GM20431 (cell line): Measurements from ENCODE around the gene INPP4A.
"Not testable (repeated sequence)": the region's sequence is repeated elsewhere in the genome, so short reads cannot be mapped to it uniquely, and the experiment has no call there.

ENCODE experiments used
- in situ Hi-C: fragments of 300-500 bp; cut with MseI, MboI; formaldehyde crosslinking; loops from one replicate; pipeline ENCODE4 v1.15.0; 2020; ENCODE audit warnings: low sequenced_read_pairs; ENCODE audit not compliant: unreplicated experiment

Gene INPP4A

DNA sequence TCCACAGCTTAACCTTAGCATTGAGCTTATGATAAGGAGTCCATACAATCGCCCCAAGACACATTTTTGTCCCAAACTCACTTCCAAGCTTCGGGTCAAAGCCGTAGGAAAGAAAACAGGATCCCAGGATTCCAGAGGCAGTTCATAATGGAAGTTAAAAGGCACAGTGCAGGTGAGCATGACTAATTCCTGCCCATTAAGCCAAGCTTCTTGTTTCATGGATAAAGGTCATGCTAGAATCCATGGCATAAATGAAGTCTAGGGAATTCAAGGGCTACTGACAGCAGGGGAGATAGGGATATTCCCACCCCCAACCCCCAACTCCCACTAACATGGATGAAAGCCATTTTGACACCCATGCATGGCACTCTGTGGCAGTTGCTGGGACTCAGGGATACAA is 10.2 kb upstream of the INPP4A start:
- in situ Hi-C loops, result no loop called here

DNA sequence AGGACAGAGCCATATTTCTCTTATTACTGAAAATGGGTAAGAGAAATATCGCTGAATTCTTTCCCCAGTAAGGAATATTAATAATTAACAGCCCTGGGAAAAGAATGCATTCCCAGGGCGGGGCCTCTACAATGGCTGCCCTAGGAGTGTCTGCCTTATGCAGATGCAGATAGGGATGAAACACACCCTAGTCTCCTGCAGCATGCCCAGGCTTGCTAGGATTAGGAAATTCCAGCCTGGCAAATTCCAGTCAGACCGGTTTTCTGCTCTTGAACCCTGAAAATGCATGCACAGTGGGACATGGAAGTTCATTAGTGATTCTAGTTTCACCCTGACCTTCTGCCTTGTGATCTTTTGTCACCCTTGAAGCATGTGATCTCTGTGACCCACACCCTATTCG is 9.0 kb upstream of the INPP4A start:
- in situ Hi-C loops, result not testable (repeated sequence)

DNA sequence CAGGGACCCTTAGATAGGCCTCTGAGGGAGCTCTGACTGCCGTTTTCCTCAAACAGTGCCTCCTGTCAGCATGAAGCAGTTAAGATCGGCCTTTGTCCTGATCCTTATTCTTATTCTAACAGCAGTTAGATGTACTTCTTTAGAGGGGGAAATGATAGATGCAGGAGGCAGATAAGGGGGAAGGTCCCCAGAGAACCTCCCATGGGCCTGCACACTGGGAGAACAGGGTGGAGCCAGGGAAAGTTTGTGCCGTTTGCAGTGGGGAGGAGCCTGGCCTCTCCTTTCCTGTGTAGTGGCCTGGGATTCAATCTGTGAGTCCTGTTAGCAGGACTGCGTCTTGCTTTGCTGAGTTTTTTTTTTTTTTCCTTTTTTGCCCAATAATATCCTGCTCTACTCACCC is 7.9 kb upstream of the INPP4A start:
- in situ Hi-C loops, result no loop called here

DNA sequence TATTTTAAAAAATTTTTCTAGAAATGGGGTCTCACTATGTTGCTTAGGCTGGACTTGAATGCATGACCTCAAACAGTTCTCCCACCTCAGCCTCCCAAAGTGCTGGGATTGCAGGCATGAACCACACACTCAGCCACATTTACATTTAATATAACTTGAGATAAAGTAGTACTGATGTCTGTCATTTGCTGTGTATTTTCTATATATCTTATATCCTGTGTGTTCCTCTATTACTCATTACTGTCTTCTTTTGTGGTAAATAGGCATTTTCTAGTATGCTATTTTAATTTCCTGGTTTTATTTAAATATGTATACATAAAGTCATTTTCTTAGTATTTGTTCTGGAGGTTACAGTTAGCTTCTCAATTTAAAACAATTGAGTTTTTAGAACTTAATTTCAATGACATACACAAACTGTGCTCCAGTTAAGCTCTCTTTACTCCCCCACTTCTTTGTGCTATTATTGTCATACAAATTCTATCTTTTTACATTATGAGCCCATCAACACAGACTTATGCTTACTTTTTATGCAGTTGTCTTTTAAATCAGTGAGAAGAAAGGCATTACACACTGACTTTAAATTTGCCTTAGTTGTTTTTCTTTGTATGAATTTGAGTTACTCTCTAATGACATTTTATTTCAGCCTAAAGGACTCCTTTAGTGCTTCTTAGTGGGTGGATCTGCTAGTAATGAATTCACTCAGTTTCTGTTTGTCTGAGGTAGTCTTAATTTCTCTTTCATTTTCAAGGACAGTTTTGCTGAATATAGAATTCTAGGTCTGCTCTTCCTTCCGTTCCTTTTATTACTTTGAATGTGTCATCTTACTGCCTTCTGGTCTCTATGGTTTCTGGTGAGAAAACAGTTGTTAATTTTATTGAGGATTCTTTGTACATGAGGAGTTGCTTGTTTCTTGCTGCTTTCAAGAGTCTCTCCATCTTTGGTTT is 6.2 kb upstream of the INPP4A start:
- in situ Hi-C loops, result no loop called here

DNA sequence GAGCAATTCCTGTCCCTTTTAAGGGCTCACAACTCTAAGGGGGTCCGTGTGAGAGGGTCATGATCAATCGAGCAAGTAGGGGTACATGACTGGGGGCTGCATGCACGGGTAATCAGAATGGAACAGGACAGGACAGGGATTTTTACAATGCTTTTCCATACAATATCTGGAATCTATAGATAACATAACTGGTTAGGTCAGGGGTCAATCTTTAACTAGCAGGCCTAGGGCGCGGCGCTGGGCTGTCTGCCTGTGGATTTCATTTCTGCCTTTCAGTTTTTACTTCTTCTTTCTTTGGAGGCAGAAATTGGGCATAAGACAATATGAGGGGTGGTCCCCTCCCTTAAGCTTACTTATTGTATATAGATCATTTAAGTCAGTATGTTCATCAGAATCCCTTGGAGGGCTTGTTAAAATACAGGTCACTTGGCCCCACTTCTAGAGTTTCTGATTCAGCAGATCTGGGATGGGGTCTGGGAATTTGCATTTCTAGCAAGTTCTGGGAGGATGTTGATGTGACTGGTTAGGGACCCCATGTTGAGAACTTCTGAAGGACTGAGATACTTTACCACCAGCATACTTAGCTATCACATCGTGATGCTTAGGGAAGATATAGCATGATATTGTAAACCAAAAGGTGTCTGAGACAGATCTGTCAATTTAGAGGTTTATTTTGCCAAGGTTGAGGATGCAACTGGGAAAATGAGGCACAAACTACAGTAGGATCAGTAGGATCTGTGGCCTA is 2.8 kb upstream of the INPP4A start:
- in situ Hi-C loops, result no loop called here

DNA sequence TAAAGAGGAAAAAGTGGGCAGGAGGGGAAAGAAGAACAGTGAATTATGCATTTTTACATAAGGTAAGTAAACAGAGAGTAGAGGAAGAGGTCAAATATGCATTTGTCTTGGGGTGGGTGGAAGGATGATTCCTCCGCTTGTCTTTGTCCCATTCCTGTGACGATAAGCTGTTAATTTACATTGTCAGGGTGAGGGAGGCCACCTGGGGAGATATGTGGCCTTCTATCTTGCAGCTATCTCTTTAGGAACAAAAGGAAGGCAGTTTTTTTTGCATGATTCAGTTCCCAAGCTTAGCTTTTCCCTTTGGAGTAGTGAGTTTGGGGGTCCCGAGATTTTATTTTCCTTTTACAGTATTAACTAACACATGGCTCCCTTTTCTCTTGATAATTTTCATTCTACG is 2.2 kb upstream of the INPP4A start:
- in situ Hi-C loops, result no loop called here

DNA sequence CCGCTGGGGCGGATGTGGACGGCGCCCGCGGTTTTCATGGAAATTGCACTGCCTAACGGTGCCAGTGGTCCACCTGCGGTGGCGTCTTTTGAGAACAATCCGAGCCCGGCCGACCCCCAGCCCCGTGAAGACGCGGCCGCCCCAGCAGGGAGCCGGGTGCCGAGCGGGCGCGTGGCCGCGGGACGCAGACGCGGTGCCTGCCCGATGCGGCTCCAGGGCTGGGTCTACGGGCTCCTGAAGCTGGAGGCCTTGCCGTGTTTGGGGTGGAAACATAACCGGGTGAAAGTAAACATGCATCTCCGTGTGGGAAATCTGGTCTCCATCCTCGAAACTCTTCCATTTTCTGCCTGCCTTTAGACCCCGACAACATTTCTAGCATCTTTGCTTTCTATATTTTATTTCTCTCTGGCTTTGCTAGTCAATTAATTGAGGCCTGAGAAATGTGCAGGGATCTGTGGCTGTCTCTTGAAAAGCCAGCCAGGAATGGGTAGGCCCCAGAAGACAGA is 572 bp downstream of the INPP4A start:
- in situ Hi-C loops, result no loop called here

DNA sequence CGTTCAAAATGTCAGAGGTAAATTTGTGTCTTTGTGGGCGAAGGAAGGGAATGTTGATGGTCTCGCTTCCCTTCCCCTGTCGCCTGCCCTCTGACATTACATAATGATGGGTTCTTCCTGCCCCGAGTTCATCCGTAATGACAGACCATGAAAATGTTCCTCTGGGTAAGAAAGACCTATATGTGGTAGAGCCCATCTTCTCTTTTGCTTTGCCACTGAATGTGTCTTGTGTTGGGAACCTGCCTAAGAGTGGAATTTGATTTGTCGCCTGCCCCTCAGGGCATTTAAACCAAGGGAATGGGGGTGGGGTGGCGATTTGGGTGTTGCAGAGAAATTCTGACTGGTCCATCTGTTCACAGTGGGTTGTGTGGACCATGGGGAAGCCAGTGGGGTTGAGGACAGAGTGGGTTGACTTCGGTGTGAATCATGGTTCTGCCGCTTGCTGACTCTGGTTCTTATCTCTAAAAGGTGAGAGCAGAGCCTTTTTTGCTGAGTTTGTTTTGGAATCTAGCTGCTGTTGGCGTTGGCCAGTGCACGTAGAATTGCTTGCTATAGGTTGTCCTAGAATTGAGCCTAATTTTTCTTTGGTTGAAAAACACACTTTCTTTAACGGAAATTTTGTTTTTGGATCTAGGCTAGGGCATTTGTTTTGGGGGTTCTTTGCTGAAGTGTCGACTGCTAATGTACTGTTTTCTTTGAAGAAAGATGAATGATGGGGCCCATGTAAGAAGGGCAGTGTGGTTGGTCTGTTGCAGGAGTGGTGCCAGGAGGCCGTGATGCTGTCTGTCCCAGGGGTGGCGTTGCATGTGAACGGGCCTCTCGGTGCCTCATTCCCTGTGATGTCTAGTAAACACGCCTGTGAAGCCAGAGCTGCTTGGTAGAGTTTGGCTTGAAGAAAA is 1.3 kb downstream of the INPP4A start:
- in situ Hi-C loops, result no loop called here

DNA sequence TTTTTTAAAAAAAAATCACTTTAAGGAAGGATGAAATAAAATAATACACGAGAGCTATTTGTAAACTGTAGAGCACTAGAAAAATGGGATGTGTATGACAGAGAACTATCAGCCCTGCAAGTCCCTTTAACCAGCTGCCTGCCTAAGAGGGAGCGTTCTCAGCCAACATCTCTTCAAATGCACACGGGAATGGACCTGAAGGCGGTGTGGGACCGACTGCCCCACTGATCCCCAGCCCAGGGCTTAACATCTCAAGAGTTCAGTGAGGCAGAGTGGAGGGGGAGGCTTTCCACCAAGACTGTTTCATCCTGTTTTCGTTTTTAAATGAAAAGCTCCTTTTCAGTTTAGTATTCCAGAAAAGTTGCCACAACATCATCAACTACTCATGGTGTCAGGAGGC is 2.2 kb downstream of the INPP4A start:
- in situ Hi-C loops, result no loop called here

DNA sequence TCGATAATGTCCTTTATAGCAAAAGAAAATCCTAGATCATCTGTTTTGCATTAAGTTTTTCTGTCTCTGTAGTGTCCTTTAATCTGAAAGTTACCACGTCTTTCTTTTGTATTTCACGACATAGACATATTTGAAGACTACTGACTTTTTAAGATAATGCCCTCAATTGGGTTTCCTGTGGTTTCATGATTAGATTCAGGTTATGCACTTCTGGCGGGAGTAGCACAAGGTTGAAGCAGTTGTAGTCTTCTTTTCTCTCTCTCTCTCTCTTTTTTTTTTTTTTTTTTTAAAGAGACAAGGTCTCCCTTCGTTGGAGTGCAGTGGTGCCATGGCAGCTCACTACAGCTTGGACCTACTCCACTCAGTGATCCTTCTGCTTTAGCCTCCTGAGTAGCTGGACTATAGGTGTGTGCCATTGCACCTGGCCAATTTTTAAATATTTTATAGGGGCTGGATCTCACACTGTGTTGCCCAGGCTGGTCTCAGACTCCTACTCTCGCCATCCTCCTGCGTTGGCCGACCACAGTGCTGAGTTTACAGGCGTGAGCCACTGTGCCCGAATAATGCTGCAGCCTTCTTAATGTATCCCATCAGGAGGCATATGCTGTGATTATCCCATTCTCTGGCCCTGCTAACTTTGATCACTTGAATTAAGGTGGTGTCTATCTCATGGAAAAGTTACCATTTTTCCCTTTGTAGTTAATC is 3.9 kb downstream of the INPP4A start:
- in situ Hi-C loops, result no loop called here

DNA sequence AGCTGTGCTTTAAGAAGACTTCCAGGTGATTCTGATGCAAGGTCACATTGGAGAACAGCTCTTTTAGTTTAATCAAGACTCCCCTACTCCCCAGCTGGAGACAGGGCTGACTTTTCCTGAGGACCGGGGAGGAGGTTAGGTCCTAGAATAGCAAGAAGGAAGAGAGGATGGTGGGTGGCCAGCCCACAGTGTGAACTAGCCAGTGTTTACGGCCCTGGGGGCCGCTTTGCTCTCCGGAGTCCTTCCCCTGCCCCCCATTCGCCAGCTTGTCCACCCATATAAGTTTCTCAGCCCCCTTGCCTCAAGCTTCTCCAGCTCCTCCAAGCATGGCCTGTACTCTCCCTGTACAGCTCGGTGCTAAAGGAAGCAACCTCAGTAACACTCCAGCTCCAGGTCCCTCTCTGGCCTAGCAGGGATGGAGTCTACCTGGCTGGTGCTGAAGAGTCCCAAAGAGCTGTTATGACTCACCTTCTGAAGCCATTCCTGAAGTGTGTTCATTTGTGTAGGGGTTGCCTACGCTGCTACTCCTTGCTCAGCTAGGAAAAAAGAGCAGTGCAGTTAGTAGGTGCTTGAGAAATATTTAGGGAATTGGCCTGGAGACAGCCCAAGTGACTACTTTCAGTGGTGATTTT is 7.9 kb downstream of the INPP4A start:
- in situ Hi-C loops, result no loop called here

DNA sequence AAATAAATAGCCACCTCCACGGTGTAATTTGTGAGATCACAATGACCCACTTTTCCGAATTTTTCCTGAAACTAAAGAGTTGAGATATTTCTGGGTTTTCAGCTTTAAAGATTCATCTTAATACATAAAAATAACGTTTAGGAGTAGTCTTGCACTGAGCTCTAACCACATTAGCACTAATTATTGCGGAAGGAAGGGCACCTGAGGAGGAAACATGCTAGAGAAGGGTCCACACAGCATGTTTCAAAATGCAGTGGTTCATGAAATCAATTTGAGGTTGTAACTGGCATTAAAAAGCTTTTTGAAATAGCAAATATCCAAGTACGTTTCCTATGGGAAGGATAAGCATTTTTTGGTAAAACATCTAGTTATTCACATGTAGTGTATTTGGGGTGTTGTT is 8.4 kb downstream of the INPP4A start:
- in situ Hi-C loops, result no loop called here

DNA sequence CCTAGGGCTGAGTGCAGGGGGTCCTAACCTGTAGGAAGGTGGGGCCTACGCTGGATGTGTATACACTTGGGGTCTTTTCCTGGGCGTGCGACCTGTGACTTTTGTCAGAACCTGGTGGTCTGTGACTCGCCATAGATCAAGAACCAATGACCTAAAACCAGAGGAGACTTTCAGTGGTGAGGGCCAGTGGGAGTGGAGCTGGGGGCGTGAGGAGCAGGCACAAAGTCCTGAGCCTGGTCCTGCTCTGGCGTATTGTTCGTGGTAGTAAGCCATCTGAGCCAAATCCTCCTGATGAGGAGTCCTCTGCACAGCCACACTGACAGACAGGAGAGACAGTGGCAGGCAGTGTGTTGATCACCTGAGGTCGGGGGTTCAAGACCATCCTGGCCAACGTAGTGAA is 8.9 kb downstream of the INPP4A start:
- in situ Hi-C loops, result no loop called here

DNA sequence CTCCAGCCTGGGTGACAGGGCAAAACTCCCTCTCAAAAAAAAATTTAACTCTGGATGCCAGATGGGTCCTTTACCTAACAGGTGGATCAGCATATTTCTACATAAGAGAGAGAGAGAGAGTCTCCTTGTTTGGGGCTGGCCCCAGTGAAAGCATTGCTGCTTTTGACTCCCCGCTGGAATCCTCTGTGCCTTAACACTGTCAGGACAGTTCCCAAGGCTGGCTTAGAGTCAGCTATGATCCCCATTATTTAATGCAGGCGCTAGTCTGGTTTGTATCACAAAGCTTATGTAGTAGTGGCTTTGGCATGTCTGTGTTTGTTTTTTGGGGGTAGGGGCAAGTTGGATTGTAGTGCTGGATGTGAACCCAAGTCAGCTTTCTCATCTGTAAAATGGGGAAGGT is 9.4 kb downstream of the INPP4A start:
- in situ Hi-C loops, result no loop called here

DNA sequence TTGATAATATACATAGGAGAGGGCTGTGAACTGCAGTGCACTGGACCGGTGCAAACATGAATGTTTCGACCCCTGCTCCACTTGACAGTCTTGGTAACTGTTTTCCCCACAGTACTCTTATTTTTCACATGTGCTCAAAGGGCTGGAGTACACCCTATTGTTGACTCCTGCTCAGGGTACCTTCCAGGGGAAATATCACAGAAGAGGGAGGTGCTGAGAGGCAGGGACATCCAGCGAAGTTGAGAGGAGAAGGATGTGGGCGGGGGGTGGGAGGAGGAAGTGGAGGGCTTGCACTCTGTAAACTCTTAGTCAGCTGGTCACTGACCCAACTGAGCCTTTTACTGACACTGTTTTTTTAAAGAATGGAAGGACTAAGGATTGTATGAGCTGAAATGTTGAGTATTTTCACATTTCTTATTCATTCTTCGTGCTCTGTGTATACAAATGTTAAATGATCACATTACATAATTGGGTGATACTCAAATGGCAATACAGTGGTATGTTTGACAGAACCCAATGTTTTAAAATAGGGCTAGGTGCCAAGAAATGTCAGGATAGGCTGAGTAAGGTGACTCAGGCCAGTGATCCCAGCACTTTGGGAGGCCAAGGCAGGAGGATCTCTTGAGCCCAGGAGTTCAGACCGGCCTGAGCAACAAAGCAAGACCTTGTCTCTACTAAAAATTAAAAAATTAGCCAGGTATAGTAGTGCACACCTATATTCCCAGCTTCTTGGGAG is 10.0 kb downstream of the INPP4A start:
- in situ Hi-C loops, result no loop called here

DNA sequence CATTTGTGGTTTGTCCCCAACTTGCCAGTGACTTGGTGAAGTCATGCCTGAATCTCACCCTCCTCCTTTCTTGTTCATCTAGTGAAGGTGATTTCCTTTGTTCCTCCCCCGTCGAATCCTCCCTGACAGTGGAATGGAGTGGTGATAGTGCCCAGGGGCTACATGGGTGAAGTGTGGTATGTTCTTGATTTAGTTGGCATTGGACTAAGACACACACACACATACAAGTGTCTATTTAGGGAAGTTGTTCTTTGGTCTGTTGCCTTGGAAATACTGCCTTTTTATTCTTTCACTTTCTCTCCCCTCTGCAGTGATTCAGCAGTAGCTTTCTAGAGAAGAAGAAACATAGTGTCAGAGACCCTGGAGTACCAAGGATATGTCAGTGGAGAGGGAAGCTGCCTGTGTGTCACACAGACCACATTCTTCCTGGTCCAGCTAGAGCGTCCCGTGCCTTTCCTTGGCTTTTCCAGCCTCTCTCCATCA is 10.9 kb downstream of the INPP4A start:
- in situ Hi-C loops, result no loop called here

DNA sequence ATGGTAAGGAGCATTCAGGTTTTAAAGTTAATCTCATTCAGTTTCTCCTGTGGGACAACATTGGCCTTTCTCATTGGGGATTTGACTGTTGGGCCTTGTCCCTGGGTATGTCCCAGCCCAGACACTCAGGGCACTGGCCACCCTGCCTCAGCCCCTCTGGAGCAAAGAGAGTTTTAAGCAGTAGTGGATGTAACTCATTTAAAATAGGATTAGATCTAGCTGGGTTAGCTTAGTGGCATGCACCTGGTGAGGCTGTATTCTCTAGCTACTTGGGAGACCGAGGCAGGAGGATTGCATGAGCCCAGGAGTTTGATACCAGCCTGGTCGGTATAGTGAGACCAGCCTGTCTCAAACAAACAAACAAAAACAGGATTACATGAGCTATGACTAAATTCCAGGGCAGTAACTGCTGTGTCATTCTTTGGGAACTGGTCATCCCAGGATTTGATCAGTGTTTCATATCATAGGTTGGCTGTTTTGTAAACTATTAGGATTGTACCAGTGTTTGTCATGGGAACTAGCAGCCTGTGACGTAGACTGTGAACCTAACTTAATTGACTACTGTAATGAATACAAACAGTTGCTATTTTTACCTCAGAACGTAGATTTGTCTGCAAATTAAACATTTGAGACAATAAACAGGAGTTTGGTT is 12.5 kb downstream of the INPP4A start:
- in situ Hi-C loops, result no loop called here

DNA sequence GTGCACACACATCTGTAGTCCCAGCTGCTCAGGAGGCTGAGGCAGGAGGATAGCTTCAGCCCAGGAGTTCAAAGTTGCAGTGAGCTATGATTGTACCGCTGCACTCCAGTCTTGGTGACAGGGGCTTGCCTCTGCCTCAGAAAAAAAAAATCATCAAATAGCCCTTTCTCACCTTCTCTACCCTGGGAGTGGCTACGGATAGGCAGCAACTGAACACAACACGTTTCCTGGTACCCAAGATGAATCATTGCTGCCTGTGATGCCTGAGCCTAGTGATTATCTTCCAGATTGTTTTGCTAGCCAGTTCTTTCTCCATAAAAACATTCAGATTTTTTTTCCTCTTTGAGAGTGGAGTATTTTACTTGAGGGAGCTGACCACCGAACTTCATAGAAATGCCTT is 13.5 kb downstream of the INPP4A start:
- in situ Hi-C loops, result no loop called here
